CD4-positive, alpha-beta T cell treated with Interleukin-15 for 4 hours (primary cell): Measurements from ENCODE around the gene CRABP1.

Experiments used
- DNase-seq: peaks from one replicate; pipeline ENCODE4 v3.0.0-alpha.2; 2020; ENCODE audit warnings: low spot score

CRABP1 gene

GRCh38 chr15:78317145-78317836, 22.9 kb upstream of the CRABP1 start:
- DNase-seq, result no peak

DNA sequence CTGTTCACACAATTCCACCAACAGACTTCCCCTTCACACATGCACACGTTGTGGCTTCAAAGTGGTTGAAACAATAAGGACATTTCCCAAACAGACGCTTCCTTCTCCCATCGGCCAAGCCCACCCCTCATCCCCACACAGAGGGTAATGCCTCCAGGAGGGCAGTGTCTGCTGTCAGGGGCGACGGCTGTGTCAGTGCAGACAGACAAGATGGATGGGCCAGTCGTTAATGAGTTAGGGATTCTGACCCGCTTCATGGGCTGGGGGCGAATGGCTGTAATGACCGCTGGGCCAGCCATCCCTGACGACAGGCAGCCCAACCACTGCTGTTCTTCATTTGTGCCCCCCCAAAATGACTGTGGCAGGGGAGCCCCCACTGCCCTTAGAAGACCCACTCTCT, 20.6 kb upstream of the CRABP1 start:
- DNase-seq, result no peak

GRCh38 chr15:78320183-78320582, 20.0 kb upstream of the CRABP1 start:
- no peak for DNase-seq

DNA sequence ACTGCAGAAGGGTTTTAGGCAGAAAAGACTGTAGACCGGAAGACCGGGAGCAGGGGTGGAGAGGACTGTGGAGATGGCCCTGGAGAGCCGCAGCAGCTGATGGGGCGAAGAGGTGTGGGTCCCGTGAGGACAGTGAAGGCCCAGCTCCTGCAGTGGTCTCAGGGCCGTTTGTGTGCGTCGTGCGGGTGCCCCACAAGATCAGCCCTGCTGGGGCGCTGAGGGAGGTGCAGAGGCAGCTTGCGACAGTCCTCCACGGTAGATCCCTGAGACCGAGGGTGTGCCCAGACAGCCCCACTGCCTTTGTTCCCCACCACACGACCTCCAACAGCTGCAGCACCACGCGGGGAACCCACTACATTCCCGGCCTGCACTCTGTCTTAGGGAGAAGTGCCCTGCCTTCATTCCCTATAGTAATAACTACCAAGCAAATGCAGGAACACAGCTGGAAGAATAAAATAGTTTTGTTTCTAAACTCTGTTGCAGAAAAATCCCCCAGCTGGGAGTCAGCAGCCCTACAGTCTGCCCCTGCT, 19.0 kb upstream of the CRABP1 start:
- no peak for DNase-seq

GRCh38 chr15:78321786-78322185, 18.4 kb upstream of the CRABP1 start:
- no peak for DNase-seq

DNA sequence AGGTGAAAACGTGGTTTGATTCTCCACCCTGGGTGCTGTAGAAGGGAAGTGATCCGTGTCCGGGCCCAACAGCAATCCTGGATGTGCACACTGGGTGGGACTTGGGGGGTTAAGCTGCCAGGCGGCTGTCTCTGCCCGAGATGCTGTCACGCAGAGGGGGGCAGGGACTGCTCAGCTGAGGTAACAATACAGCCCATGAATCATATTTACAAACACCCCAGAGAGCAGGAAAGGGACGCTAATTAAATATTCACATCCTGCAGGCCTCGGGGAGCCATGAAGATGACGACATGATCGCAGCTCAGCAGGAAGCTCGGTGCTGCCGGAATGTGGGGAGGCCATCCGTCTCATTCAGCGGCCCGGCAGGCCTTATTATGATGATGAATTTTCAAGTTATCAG, 17.9 kb upstream of the CRABP1 start:
- DNase-seq, result no peak

DNA sequence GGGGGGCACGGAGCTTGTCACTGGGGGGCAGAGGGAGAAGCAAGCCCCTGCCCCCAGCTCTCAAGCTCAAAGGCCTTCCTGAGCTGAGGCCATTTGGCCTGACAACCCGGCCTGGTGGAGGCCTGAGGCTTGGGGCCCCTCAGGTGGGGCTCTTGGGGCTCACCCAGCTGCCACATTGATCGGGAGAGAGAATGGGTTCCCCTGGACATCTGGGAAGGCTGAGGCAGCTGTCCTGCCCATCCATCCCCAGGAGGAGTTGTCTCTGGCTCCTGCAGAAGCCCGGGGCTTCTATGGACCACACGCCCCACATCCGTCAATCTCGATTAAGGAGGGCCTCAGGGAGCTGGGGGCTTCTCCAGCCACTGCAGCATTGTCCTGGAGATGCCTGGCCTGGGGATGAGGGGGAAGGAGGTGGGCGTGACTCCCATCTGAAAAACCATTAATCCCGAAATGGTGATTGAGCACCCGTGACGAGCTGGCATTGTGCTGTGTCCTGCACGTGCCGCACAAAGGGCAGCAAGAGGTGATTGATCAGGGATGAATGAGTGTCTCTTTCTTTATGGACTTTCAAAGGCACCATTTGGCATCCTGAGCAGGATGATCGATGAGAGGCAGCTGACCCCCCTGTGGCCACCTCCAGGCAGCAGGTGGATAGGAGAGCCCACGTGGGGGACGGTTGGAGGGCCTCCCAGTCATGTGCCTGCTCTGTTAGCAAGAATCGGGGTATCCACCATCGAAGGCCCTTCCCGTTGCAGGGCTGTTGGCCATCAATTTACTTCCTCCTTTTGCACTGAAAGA, 17.2 kb upstream of the CRABP1 start:
- no peak for DNase-seq

GRCh38 chr15:78323693-78324092, 16.5 kb upstream of the CRABP1 start:
- no peak for DNase-seq

- no peak for DNase-seq
Observed at GRCh38 chr15:78324144-78324543, 16.0 kb upstream of the CRABP1 start.

GRCh38 chr15:78325092-78325843, 14.9 kb upstream of the CRABP1 start:
- DNase-seq, result no peak

GRCh38 chr15:78327466-78327865, 12.7 kb upstream of the CRABP1 start:
- DNase-seq, result no peak

DNA sequence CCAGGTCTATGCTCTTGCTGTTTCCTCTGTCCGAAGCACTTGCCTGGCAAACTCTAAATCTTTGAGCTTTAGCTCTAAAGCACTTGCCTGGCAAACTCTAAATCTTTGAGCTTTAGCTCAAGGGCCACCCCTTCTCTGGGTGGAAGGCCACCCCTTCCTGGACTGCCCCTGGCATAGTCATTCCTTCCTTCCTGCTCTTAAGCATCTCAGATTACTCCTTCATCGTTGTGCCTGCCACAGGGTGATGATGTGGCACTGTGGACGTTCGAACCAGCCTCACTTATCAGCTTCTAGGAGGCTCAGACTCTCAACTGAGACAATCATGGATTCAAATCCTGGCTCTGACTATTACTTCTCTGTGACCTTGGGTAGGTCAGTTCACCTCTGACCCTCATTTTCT, 10.5 kb upstream of the CRABP1 start:
- no peak for DNase-seq

GRCh38 chr15:78334845-78335244, 5.3 kb upstream of the CRABP1 start:
- no peak for DNase-seq

- DNase-seq, result no peak
Observed at GRCh38 chr15:78335985-78336384, 4.2 kb upstream of the CRABP1 start.

DNA sequence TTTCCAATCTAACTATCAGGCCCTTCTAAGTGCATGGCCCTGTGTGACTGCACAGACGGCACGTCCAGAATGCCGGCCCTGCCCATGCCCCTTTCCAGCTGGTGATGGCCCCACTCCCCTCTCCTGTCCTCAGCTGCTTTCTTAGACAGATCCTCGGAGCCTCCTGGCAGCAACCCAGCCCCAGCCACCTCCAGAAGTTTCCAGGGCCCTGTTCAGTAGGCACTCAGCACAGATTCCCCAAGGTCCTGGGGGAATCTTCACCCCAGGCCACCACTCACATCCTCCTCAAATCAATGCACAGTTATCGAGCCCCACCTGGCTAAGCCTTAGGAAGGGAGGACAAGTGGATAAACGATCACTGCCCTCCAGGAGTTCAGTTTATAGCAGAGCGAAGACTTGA, 1.4 kb upstream of the CRABP1 start:
- no peak for DNase-seq

- DNase-seq, result no peak
Observed at GRCh38 chr15:78339559-78339958, 594 bp upstream of the CRABP1 start.

DNA sequence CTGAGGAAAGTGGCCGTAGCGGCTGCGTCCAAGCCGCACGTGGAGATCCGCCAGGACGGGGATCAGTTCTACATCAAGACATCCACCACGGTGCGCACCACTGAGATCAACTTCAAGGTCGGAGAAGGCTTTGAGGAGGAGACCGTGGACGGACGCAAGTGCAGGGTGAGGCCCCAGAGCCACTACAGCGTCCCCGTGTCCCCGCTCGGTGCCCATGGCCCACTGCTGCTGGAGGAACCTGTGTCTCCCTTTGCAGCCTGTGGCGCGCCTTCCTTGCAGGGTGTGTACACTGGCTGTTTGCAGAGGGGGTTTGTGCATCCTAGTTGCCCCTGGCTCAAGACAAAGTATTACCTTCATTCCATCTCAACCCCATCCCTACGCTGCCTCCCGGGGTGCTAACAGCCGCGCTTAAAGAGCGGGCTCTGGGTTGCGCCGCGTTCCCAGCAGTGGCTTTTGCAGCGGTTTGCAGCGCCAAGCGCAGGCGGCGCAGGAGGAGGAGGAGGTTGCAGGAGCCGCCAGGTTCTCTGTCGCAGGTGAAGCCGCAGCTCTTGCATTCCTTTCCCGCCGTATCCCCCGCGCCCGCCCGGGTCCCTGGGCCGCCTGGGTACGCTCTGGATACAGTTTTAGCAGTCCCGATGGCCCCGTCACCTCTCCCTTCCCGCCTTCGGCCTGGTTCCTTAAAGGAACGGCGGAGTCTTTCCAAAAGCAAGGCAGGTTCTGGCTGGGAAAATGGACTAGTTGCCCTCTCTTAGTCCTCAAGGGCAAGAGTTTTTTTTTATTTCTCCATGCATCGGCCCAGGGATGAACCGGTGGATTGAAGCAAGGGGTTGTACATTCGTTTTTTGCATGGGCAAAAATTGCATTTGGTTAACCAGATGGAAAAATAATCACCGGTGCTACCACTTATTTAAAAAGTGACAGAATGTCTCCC, 1.2 kb downstream of the CRABP1 start:
- no peak for DNase-seq

GRCh38 chr15:78342021-78342420, 1.9 kb downstream of the CRABP1 start:
- DNase-seq, result no peak

GRCh38 chr15:78343276-78344060, 3.3 kb downstream of the CRABP1 start:
- DNase-seq, result no peak

DNA sequence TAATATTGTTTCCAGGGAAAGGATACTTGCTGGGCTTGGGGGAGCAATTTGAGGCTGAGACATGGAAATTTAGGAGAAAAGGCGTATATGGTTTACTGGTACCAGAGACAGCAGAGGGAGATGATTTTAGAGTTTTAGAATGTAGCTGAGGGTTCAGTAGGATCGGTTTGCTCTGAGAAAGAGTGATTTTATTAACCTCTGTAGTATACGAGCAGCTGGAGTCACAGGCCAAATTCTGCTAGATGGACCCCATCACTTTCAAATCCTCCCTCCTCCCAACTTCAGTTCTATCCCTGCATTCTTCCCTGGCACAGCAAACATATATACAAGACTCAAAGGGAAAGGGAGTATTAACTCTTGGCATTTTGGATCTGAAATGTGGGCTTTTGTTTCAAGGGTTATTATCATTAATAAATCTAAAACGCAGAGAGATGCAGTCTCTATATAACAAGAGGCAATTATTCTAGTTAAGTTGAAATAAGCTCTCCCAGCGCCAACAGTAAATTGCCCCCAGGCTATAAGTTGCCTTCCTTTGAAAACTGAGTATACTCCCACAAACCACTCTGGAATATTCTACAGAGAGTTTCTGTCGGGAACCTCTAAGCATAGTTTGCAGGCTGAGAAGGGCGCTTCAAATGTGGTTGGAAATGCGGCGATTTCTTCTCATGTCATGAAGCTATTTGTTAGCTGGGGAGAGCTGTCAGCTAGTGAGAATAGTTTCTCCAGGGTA, 5.4 kb downstream of the CRABP1 start:
- no peak for DNase-seq
